SK-MEL-5 (cell line): ENCODE results near the gene TSPAN3. TPM values are rescaled to one million over a fixed set of nuclear protein-coding genes. Genes with fewer than 3 reads are reported as not detected.

Experiments used
- DNase-seq: peaks from one replicate; pipeline ENCODE4 v3.0.0-alpha.2; 2016; ENCODE audit warnings: low read depth, low spot score
- in situ Hi-C: cut with HindIII; loops from 2 replicates; pipeline ENCODE4 v1.10.0; 2016; ENCODE audit warnings: low sequenced_read_pairs, high pct_unique_total_duplicates, low pct_unique_long_range_greater_than_20kb
- polyA plus RNA-seq, 2 experiments: library from polyadenylated mRNA; depleted of rRNA; stranded (reverse); fragments of >200 nt; gene quantifications; 2 replicates each; pipeline ENCODE4 v1.2.3, GENCODE V29; 2015
- total RNA-seq: library from RNA; depleted of rRNA; stranded (reverse); fragments of >200 nt; shearing (Covaris generic); gene quantifications from 2 replicates; pipeline ENCODE4 v1.2.3, GENCODE V29; 2014; rRNA removed

TSPAN3 gene
- total RNA-seq: 460 and 489 TPM in 2 replicates
- 578 and 652 TPM in 2 replicates for polyA plus RNA-seq (2015; cell fraction: cytosol; rRNA removed)
- polyA plus RNA-seq (2015; cell fraction: nucleus; rRNA removed): 78.6 and 136 TPM in 2 replicates

- peak; percentile 90 for DNase-seq
- in situ Hi-C loops: no loop called here
Observed at GRCh38 chr15:77070495-77071304, at the start of gene TSPAN3. Gene TSPAN3, minus strand, starts transcription at chr15:77071109. Its CDS starts 155 bp downstream, at chr15:77070954.

- in situ Hi-C loops: no loop called here
- no peak for DNase-seq
Observed at GRCh38 chr15:77120576-77120975, 49.7 kb upstream of the TSPAN3 start.

GRCh38 chr15:77119446-77119845 is 48.5 kb upstream of the TSPAN3 start:
- DNase-seq: no peak
- in situ Hi-C loops: no loop called here

GRCh38 chr15:77118882-77119321 is 48.0 kb upstream of the TSPAN3 start:
- DNase-seq: peak; percentile 80
- in situ Hi-C loops: no loop called here

GRCh38 chr15:77115179-77115578 is 44.3 kb upstream of the TSPAN3 start:
- no peak for DNase-seq
- in situ Hi-C loops: no loop called here

GRCh38 chr15:77112838-77113504 is 42.1 kb upstream of the TSPAN3 start:
- in situ Hi-C loops: no loop called here

GRCh38 chr15:77111789-77112188 is 40.9 kb upstream of the TSPAN3 start:
- no peak for DNase-seq
- in situ Hi-C loops: no loop called here

More at GRCh38 chr15:77112838-77113504, 42.1 kb upstream of the TSPAN3 start:
- peak; percentile 48 for DNase-seq

- peak; percentile 68 for DNase-seq
- in situ Hi-C loops: no loop called here
Observed at GRCh38 chr15:77107531-77108355, 36.8 kb upstream of the TSPAN3 start.

- in situ Hi-C loops: no loop called here
- no peak for DNase-seq
Observed at GRCh38 chr15:77107068-77107467, 36.2 kb upstream of the TSPAN3 start.

GRCh38 chr15:77104155-77104554 is 33.2 kb upstream of the TSPAN3 start:
- DNase-seq: no peak
- in situ Hi-C loops: no loop called here

- DNase-seq: no peak
- in situ Hi-C loops: no loop called here
Observed at GRCh38 chr15:77099741-77100463, 29.0 kb upstream of the TSPAN3 start.

GRCh38 chr15:77098572-77098971 is 27.7 kb upstream of the TSPAN3 start:
- in situ Hi-C loops: no loop called here
- DNase-seq: no peak

- no peak for DNase-seq
- in situ Hi-C loops: no loop called here
Observed at GRCh38 chr15:77097921-77098320, 27.0 kb upstream of the TSPAN3 start.

GRCh38 chr15:77097248-77097721 is 26.4 kb upstream of the TSPAN3 start:
- no peak for DNase-seq
- in situ Hi-C loops: no loop called here

- in situ Hi-C loops: no loop called here
- DNase-seq: no peak
Observed at GRCh38 chr15:77096541-77096940, 25.6 kb upstream of the TSPAN3 start.

GRCh38 chr15:77096138-77096537 is 25.2 kb upstream of the TSPAN3 start:
- no peak for DNase-seq
- in situ Hi-C loops: no loop called here

GRCh38 chr15:77094397-77095030 is 23.6 kb upstream of the TSPAN3 start:
- in situ Hi-C loops: no loop called here
- no peak for DNase-seq
